Activated CD4-positive, CD25-positive, alpha-beta regulatory T cell treated with anti-CD3 and anti-CD28 coated beads, Interleukin-2, amount 50 U/mL, for 24 hours (primary cell): Measurements from ENCODE around the gene PKNOX2.

Experiments
- ATAC-seq, 2 donors: fragments of 150-1000 bp; cut with Tn5 transposase; one replicate each; pipeline ENCODE4 v1.10.0; 2021; ENCODE audit warnings: mild to moderate bottlenecking in 1 of 2, moderate library complexity in 1 of 2

The PKNOX2 gene

GRCh38 chr11:125452125-125452470, 287.5 kb downstream of the PKNOX2 start:
- ATAC-seq = no peak

- no peak for ATAC-seq
These were observed 289.5 kb downstream of the PKNOX2 start for GRCh38 chr11:125454047-125454446.

- ATAC-seq = no peak
These were observed 291.3 kb downstream of the PKNOX2 start for GRCh38 chr11:125455851-125456250.

GRCh38 chr11:125457814-125458343, 293.3 kb downstream of the PKNOX2 start:
- ATAC-seq = no peak

GRCh38 chr11:125460275-125460674, 295.7 kb downstream of the PKNOX2 start:
- no peak for ATAC-seq

- ATAC-seq = no peak
These were observed 299.2 kb downstream of the PKNOX2 start for GRCh38 chr11:125463590-125464269.

GRCh38 chr11:125464270-125464662, 299.7 kb downstream of the PKNOX2 start:
- no peak for ATAC-seq

GRCh38 chr11:125464666-125465065, 300.1 kb downstream of the PKNOX2 start:
- ATAC-seq = no peak

GRCh38 chr11:125465255-125465654, 300.7 kb downstream of the PKNOX2 start:
- no peak for ATAC-seq

GRCh38 chr11:125465701-125466100, 301.1 kb downstream of the PKNOX2 start:
- ATAC-seq = no peak

- ATAC-seq = no peak
These were observed 303.5 kb downstream of the PKNOX2 start for GRCh38 chr11:125468025-125468424.

- ATAC-seq = no peak
These were observed 304.3 kb downstream of the PKNOX2 start for GRCh38 chr11:125468852-125469251.

- ATAC-seq = no peak
These were observed 305.8 kb downstream of the PKNOX2 start for GRCh38 chr11:125470355-125470754.

GRCh38 chr11:125476721-125477120, 312.2 kb downstream of the PKNOX2 start:
- ATAC-seq = no peak

GRCh38 chr11:125479137-125479536, 314.6 kb downstream of the PKNOX2 start:
- ATAC-seq = no peak

GRCh38 chr11:125481531-125481930, 317.0 kb downstream of the PKNOX2 start:
- ATAC-seq = no peak
